Panc1 (cell line): ENCODE measurements around the gene GUSB. TPM values are rescaled to one million over a fixed set of nuclear protein-coding genes. Genes with fewer than 3 reads are reported as not detected.
"Not testable (repeated sequence)": the region's sequence is repeated elsewhere in the genome, so short reads cannot be mapped to it uniquely, and the experiment has no call there.

Experiments used
- ATAC-seq: fragments of 200-7000 bp; cut with Tn5 transposase; 2 replicates; pipeline ENCODE4 v1.9.1; 2020; ENCODE audit warnings: mild to moderate bottlenecking, moderate library complexity
- BruUV-seq: library from RNA; stranded (reverse); fragments of 400-500 nt; replicated peaks from 2 replicates; lab custom pipeline; 2021; lab: Mats Ljungman, UMichigan
- CTCF ChIA-PET: fragments of 300-600 bp; sonication (Branson Sonifier 250); formaldehyde crosslinking; loops from one replicate; lab custom pipeline; 2022; ENCODE audit warnings: antibody characterized with exemption; lab: Charles Lee
- POLR2A ChIA-PET: fragments of 300-600 bp; sonication (Branson Sonifier 250); formaldehyde crosslinking; loops from one replicate; lab custom pipeline; 2022; ENCODE audit warnings: antibody characterized with exemption; lab: Charles Lee
- DNase-seq: peaks from one replicate; pipeline ENCODE4 v3.0.0-alpha.2; 2010; ENCODE audit warnings: low read depth, low spot score
- H3K27ac ChIP-seq: 2 replicates; pipeline ENCODE4 v1.5.1; 2011; ENCODE audit warnings: mild to moderate bottlenecking, low read length, inconsistent platforms
- H3K27me3 ChIP-seq: fragments of 200-500 bp; sonication (Bioruptor generic); 2 replicates; pipeline ENCODE4 v1.6.0; 2014; ENCODE audit warnings: low read length, inconsistent platforms; ENCODE audit not compliant: control insufficient read depth, insufficient read depth
- H3K36me3 ChIP-seq: fragments of 200-500 bp; sonication (Bioruptor generic); 2 replicates; pipeline ENCODE4 v1.5.1; 2014; ENCODE audit warnings: inconsistent platforms, mild to moderate bottlenecking, low read length, moderate library complexity; ENCODE audit not compliant: control insufficient read depth, insufficient read depth
- H3K4me1 ChIP-seq: 2 replicates; pipeline ENCODE4 v1.5.1; 2011; ENCODE audit warnings: inconsistent platforms, mild to moderate bottlenecking, low read length, moderate library complexity; ENCODE audit not compliant: control insufficient read depth, insufficient read depth
- H3K4me3 ChIP-seq, 2 experiments: 2 replicates each; pipeline ENCODE4 v1.5.1; 2011 to 2012; ENCODE audit warnings: low read depth in 2 of 2, low read length in 2 of 2, mild to moderate bottlenecking in 2 of 2, inconsistent platforms in 1 of 2, moderate library complexity in 1 of 2
- H3K9me3 ChIP-seq: fragments of 200-500 bp; sonication (Bioruptor generic); 2 replicates; pipeline ENCODE4 v1.5.1; 2014; ENCODE audit warnings: low read depth, mild to moderate bottlenecking, inconsistent platforms, low read length, moderate library complexity; ENCODE audit not compliant: control insufficient read depth, insufficient read depth
- POLR2AphosphoS5 ChIP-seq: IDR thresholded peaks from 2 replicates; pipeline ENCODE4 v1.6.1; 2012; ENCODE audit warnings: mild to moderate bottlenecking, low read depth, low read length, moderate library complexity
- SIN3A ChIP-seq: IDR thresholded peaks from 2 replicates; pipeline ENCODE4 v1.6.1; 2012; ENCODE audit warnings: low read depth, mild to moderate bottlenecking, low read length, moderate library complexity, borderline replicate concordance; ENCODE audit not compliant: insufficient read depth
- TCF7L2 ChIP-seq: IDR thresholded peaks from 2 replicates; pipeline ENCODE4 v1.6.1; 2011; ENCODE audit warnings: mild to moderate bottlenecking, low read depth, low read length, inconsistent platforms
- in situ Hi-C: cut with HindIII; loops from 2 replicates; pipeline ENCODE4 v1.10.0; 2016; ENCODE audit warnings: low sequenced_read_pairs, low pct_unique_long_range_greater_than_20kb
- intact Hi-C: fragments of 100-400 bp; cut with micrococcal nuclease; formaldehyde crosslinking; loops from one replicate; pipeline ENCODE4 v1.10.0; 2022; ENCODE audit not compliant: unreplicated experiment
- total RNA-seq: library from RNA; stranded (reverse); gene quantifications from one replicate; pipeline ENCODE4 v1.2.1, GENCODE V29; 2021; ENCODE audit not compliant: unreplicated experiment
- TF ChIP-seq, protein P1 (sequence below): fragments of 450-650 bp; IDR thresholded peaks from 2 replicates; pipeline ENCODE4 v1.5.1; 2017; ENCODE audit warnings: mild to moderate bottlenecking
- TF ChIP-seq, protein P2 (sequence below), 2 experiments: IDR thresholded peaks; 2 replicates each; pipeline ENCODE4 v1.6.1; 2011 to 2012; ENCODE audit warnings: low read depth in 2 of 2, control low read depth in 1 of 2, low read length in 1 of 2, mild to moderate bottlenecking in 1 of 2, moderate library complexity in 1 of 2; ENCODE audit not compliant: insufficient read depth in 1 of 2

Gene GUSB
- total RNA-seq, 1 experiment from 2014 or later = 47.4 TPM

DNA sequence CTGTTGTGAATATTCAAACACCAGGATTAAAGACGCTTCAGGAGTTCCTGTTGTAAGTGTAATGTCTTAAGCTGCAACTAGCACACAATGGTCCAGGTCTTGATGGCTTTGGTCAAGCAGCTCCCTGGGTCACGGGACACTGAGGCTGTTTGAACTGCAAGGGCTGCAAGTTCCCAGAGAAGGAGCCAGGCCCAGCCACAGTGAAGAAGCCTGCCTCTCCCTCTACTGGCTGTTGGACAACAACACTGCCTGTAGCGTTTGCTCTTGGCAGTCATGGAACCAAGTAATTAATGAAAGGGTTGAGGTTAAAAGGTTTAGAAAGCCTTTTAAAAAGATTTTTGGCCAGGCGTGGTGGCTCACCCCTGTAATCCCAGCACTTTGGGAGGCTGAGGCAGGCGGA, 31.9 kb upstream of the GUSB start:
- H3K4me3 ChIP-seq = no peak overlapping the region
- CTCF ChIA-PET = interaction anchor here (0.6 kb wide), 2 partner anchors 17 to 646 kb away, joined by 3 to 8 read pairs; no protein-coding TSS in a partner anchor
- intact Hi-C loops = no loop called here
- in situ Hi-C loops = no loop called here
- ATAC-seq = peak; percentile 92
- H3K36me3 ChIP-seq = no peaks in the 10 kb centered on the region
- H3K9me3 ChIP-seq = no peaks in the 10 kb centered on the region
- no TSS peak for BruUV-seq
- H3K27me3 ChIP-seq = no peaks in the 10 kb centered on the region
- peak; percentile 5 for DNase-seq
- H3K4me1 ChIP-seq = no peaks in the 10 kb centered on the region
- POLR2A ChIA-PET = interaction anchor here (0.5 kb wide), 1 partner anchor 19 kb away, joined by 3 read pairs; no protein-coding TSS in a partner anchor
- no peak overlapping the region for H3K27ac ChIP-seq
- TF ChIP-seq, protein P1, sequence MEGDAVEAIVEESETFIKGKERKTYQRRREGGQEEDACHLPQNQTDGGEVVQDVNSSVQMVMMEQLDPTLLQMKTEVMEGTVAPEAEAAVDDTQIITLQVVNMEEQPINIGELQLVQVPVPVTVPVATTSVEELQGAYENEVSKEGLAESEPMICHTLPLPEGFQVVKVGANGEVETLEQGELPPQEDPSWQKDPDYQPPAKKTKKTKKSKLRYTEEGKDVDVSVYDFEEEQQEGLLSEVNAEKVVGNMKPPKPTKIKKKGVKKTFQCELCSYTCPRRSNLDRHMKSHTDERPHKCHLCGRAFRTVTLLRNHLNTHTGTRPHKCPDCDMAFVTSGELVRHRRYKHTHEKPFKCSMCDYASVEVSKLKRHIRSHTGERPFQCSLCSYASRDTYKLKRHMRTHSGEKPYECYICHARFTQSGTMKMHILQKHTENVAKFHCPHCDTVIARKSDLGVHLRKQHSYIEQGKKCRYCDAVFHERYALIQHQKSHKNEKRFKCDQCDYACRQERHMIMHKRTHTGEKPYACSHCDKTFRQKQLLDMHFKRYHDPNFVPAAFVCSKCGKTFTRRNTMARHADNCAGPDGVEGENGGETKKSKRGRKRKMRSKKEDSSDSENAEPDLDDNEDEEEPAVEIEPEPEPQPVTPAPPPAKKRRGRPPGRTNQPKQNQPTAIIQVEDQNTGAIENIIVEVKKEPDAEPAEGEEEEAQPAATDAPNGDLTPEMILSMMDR = peak; percentile 71; the same call in 1 of the 2 replicates
- TF ChIP-seq, protein P2, sequence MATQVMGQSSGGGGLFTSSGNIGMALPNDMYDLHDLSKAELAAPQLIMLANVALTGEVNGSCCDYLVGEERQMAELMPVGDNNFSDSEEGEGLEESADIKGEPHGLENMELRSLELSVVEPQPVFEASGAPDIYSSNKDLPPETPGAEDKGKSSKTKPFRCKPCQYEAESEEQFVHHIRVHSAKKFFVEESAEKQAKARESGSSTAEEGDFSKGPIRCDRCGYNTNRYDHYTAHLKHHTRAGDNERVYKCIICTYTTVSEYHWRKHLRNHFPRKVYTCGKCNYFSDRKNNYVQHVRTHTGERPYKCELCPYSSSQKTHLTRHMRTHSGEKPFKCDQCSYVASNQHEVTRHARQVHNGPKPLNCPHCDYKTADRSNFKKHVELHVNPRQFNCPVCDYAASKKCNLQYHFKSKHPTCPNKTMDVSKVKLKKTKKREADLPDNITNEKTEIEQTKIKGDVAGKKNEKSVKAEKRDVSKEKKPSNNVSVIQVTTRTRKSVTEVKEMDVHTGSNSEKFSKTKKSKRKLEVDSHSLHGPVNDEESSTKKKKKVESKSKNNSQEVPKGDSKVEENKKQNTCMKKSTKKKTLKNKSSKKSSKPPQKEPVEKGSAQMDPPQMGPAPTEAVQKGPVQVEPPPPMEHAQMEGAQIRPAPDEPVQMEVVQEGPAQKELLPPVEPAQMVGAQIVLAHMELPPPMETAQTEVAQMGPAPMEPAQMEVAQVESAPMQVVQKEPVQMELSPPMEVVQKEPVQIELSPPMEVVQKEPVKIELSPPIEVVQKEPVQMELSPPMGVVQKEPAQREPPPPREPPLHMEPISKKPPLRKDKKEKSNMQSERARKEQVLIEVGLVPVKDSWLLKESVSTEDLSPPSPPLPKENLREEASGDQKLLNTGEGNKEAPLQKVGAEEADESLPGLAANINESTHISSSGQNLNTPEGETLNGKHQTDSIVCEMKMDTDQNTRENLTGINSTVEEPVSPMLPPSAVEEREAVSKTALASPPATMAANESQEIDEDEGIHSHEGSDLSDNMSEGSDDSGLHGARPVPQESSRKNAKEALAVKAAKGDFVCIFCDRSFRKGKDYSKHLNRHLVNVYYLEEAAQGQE (IDR thresholded peaks at IDR 0.05; ENCODE audit: insufficient read depth in 1 of 2, low read depth in 2 of 2, low read length in 1 of 2) = no peak

DNA sequence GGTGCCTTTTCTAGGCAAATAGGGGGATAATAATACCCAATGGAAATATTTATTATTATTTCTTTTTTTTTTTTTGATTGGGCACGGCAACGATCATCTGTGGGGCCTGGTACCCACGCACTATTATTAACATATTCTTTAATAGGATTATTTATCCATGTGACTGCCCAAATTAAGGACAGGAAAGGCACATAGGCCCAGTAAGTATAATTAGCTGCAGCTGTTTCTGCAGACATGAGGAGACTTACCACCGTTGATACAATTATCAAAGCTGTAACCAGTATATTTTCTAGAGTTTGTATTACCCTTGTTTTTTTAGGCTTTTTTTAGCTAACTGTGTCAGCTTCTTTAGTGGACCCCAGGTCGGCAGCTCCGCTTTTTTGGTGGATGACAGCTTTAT, 25.2 kb upstream of the GUSB start:
- no peaks in the 10 kb centered on the region for H3K27me3 ChIP-seq
- H3K4me1 ChIP-seq = no peaks in the 10 kb centered on the region
- ATAC-seq = no peak
- H3K27ac ChIP-seq = no peak overlapping the region
- no TSS peak for BruUV-seq
- no peak for DNase-seq
- in situ Hi-C loops (no loop called here), intact Hi-C loops (no loop called here)
- ChIA-PET CTCF (no interaction called here), POLR2A (no interaction called here)
- H3K4me3 ChIP-seq = no peak overlapping the region
- no peaks in the 10 kb centered on the region for H3K36me3 ChIP-seq
- H3K9me3 ChIP-seq = no peaks in the 10 kb centered on the region
- TF ChIP-seq, protein P2 (IDR thresholded peaks at IDR 0.05; ENCODE audit: insufficient read depth in 1 of 2, low read depth in 2 of 2, low read length in 1 of 2) = no peak
- TF ChIP-seq POLR2AphosphoS5 (no peak), TCF7L2 (no peak), SIN3A (no peak)
- TF ChIP-seq, protein P1 = no peak

DNA sequence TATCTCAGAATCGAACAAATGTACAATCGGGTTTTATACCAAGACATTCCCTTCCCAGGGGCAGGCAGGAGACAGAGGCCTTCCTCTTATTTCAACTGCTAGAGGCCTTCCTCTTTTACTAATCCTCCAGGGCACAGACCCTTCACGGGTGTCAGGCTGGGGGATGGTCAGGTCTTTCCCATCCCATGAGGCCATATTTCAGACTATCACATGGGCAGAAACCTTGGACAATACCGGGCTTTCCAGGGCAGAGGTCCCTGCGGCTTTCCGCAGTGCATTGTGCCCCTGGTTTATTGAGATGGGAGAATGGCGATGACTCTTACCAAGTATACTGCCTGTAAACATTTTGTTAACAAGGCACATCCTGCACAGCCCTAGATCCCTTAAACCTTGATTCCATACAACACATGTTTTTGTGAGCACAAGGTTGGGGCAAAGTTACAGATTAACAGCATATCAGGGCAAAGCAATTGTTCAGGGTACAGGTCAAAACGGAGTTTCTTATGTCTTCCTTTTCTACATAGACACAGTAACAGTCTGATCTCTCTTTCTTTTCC, 23.2 kb upstream of the GUSB start:
- H3K36me3 ChIP-seq, H3K9me3 ChIP-seq, POLR2A ChIA-PET, H3K27me3 ChIP-seq, in situ Hi-C loops, DNase-seq, H3K4me3 ChIP-seq, BruUV-seq, H3K27ac ChIP-seq, CTCF ChIA-PET, H3K4me1 ChIP-seq, intact Hi-C loops, ATAC-seq: not testable (repeated sequence)
